ENCODE results near the gene CBFA2T3.

The CBFA2T3 gene

GRCh38 chr16:88880226-88881006 is 96.6 kb downstream of the CBFA2T3 start:
- no peak for DNase-seq (ENCODE audit: low read depth in 2 of 3, low spot score in 2 of 3)

DNA sequence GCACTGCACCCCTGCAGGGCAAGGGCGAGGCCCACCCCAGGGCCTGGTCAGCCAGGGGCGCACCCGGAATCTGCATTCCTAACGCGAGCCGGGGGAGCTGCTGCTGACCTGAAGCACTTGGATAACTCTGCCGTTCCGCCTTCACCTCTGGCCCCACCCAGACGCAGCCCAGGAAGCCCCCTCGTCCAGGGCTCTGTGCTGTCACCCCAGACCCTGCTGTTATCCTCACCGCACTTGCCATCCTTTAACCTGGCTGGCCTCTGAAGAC is 97.3 kb downstream of the CBFA2T3 start:
- no peak for DNase-seq (ENCODE audit: low read depth in 2 of 3, low spot score in 2 of 3)

- DNase-seq (ENCODE audit: low read depth in 2 of 3, low spot score in 2 of 3): no peak
These were observed 97.8 kb downstream of the CBFA2T3 start for GRCh38 chr16:88878967-88879787.

DNA sequence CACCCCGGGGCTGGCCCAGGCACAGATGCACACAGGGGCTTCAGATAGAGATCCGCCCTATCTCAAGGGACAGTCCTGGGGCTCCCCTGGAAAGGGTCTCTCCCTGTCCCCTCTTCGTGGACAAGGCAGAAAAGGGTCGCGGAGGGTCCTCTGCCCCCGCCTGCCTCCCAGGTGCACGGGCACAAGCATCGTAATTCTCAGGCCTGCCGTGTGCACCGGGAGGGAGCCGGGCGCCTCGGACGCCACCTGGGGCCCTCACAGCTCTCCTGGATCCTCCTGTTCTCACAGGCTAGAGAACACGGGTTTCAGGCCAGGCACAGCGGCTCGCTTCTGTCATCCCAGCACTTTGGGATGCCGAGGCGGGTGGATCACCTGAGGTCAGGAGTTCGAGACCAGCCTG is 98.7 kb downstream of the CBFA2T3 start:
- DNase-seq (ENCODE audit: low read depth in 2 of 3, low spot score in 2 of 3): no peak

DNA sequence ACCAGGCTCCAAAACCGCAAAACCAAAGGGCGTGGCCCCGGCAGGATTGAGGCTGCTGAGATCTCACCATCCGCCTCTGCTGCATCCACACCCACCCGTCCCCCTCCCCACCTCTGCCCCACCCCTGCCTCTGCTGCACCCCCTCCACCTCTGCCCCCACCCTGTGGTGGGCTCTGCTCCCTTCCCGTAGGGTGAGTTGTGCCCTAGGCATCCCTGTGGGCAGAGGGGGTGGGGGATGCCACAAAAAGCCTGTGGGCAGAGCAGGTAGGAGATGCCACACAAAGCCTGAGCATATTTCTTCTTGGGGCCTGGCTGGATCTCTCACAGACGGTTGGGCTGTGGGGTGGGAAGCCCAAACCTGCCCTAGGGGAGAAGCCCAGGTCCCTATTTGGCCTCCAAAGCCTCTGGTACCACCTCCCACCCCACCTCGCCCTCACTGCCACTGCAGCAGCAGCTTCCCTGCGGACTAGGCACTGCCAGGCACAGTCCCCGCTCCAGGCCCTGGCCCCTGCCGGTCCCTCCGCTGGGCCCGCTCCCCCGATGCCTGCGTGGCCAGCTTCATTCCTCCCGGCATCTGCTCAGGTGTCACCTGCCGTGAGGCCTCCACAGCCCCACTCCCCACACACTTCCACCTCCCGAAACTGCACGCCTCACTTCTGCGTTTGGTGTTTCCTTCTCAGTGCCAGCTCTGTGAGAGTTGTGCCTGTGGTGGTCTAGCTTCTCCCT is 99.3 kb downstream of the CBFA2T3 start:
- DNase-seq (ENCODE audit: low read depth in 2 of 3, low spot score in 2 of 3): no peak

DNA sequence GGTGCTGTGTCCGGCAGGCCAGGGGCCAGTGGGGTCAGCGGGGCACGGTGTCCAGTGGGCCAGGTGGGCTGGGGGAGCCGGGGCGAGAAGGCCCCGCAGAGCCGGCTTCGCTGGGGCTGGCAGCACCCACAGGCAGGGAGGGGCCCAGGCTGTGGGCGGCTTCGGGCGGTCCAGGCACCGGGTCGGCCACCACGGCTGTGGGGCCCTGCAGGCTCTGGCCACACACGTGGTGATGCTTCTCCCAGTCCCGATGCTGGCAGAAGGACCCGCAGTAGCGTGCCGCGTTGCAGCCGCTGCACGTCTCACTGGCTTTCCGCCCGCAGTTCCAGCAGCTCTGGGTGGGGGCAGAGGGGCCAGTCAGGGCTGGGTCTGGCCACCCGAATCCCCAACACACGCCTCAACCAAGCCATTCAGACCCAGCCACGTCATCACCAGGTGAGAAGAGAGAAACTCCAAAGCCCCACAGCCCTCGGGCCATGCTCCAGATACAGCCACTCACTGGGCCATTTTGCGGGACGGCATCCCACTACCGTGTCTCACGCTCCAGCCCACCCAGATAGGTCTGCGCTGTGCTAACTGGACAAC is 100.0 kb downstream of the CBFA2T3 start:
- DNase-seq (ENCODE audit: low read depth in 2 of 3, low spot score in 2 of 3): no peak

DNA sequence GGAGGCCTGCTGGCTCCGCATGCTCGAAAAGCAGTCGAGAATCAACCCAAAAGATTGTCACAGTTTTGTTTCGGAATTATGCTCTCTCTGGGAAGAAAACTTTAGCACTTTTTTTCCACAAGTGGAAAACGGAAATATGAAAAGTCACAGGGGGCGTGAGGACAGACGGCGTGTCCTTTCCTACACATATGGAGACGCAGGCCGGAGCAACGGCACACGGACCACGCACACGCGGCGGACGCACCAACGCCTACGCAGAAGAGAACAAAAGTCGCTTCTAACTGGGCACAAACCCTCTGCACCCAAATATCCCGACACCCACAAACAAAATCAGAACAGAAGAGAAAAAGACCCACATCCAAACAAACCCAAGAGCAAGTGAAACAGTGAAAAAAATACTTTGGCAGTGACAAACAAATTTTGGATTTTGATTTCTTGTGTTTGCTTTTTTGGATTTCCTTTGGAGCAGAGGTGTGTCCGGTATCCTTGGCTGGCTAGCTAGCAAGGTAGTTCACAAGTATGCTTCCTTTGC is 101.2 kb downstream of the CBFA2T3 start:
- DNase-seq (ENCODE audit: low read depth in 2 of 3, low spot score in 2 of 3): no peak

- DNase-seq (ENCODE audit: low read depth in 2 of 3, low spot score in 2 of 3): no peak
These were observed 101.9 kb downstream of the CBFA2T3 start for GRCh38 chr16:88874938-88875599.

DNA sequence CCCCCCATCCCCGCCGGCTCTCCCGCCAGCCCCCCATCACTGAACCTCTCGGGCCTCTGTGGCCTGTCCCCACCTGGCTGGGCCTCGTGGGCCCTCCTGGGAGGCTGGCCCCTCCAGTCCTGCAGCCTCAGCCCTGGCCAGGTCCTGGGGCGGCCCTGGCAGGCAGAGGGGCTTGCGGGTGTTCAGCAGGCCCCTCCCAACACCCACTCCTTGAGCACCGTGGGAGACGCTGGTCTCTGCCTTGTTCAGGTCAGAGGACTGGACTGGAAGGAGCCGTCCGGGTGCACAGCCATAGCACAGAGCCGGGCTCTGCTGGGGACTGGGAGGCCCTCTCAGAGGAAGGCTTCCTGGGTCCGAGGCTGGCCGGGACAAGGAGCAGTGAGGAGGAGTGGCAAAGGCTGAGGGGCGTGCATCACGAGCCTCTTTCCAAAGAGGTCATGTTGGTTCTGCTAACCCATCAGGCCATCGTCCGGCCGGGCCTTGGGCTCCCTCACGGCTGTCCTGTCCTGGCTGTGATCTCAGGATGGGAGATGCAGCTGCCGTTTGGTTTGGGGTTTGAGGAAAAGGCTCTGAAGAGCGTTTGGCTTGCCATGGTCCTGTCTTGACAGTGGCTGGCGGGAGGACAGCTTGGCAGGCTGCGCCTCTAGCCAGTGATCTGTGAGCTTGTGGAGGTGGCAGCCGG is 104.2 kb downstream of the CBFA2T3 start:
- DNase-seq (ENCODE audit: low read depth in 2 of 3, low spot score in 2 of 3): no peak

DNA sequence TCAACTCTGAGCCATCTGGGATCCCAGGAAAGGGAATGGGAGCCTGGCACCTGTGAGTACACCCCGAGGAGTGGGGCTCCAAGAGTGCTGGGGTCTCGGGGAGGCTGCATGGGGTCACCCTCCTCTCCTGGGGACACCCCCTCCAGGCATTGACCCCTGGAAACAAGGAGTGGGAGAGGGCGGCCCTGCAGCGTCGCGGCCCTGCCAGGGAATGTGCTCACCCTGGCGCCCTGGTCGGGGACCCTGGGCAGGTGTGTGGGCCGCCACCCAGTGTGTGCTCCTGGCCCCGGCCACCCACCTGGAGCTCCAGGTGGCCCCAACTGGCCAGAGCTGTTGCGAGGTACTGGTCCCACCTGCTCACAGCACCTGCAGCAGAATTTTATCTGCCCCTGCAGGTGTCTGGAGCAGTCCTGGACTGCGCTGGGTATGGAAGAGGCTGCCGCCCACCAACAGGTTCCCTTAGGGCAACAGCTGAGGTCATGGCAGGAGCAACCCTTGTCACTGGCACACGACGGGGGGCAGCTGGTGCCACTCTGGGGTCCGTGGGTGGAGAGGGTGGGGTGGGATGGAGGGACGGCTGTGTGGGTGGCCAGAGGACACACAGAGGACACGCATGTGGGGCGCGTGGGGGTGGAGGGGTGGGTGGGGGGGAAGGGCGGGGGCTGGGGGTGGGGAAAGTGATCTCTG is 105.1 kb downstream of the CBFA2T3 start:
- no peak for DNase-seq (ENCODE audit: low read depth in 2 of 3, low spot score in 2 of 3)

DNA sequence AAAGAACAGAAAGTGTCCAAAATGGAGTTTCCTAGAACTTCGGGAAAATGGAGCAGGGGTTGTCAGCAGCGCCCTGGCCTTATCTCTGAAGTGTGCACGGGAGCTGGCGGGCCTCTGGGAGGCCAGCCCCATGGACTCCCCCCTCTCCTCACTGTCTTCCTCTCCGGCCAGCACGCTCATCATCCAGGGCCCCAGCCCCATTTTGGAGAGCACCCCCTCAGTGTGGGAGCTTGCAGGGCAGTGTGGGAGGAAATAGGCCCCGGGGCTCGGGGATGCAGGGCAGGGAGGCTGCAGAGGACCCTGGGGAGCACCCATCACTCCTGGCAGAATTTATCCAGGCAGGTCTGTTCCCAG is 105.7 kb downstream of the CBFA2T3 start:
- DNase-seq (ENCODE audit: low read depth in 2 of 3, low spot score in 2 of 3): no peak

DNA sequence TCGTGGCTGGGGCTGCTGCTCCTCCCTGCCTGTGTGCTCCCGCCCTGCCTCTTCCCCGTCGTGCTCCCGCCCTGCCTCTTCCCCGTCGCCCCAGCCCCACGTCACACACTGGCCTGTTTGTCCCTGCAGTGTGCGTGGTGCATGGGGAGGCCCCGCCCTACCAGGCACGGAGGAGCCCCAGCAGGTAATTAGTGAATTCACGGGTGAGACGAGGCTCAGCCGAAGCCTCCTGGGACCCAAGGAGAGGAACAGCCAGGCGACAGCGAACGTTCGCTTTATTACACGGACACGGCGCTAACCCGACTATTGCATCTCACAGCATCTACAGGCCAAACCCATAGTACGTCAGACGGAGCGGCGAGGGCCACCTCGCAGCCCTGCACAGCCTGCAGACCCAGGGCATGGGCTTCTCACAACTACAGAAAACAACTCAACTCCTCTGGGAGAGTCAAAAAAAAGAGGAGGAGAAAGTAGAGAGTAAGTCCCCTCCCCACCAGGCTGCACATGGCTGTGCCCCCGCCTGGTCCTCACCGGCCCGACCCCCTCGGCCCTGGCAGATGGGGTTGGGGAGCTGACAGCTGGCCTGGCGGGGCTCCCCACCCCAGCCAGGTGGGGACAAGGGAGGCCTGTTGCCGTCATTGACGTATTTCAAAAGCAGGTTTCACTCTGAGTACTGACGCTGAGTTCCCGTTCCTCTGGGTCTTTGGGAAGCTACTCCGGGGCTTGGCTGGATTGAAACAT is 106.2 kb downstream of the CBFA2T3 start:
- DNase-seq (ENCODE audit: low read depth in 2 of 3, low spot score in 2 of 3): no peak

DNA sequence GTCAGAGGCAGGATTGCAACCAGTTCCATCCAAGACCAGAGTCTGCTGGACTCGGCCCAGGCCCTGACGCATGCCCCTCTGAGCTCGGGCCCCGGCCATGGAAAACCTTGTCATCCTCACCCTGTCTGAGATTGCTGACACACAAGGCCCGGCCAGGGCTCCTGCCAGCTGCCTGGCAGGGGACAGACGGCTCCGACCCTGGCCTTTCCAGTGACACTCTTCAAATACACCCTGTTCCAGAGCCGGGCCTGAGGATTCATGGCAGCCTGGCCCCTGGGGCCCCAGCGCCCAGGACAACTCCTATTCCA is 107.4 kb downstream of the CBFA2T3 start:
- no peak for DNase-seq (ENCODE audit: low read depth in 2 of 3, low spot score in 2 of 3)

DNA sequence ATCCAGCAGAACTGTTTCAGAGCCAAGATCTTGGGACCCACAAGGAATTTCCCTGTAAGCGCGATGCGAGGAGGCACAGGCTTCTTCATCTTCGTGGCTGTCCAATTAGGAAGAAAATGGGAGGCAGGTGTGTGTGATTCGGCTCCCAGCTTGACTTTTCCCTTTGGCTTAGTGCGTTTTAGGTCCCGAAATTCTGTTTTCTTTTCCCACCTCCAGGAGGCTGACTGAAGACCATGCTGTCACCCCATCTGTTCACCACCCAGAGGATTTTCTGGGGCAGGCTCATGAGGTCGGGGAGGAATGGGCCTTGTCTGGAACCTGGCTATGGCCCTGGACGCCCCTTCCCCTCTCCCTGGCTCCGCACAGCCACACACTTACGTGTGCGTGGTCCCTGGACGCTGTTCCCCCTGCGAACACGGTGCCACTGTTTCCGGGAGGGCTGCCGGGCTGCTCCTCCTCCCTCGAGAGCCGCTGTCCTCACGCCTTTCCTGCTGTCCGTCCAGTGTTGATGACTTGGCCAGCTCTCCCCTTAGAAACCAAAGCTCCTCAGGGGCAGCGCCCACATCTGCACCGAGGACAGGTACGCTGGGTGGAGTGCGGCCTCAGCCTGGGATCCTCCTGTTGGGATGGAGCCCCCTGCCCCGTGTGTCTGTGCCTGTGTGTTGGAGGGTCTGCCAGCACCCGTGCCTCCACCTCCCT is 107.9 kb downstream of the CBFA2T3 start:
- no peak for DNase-seq (ENCODE audit: low read depth in 2 of 3, low spot score in 2 of 3)

DNA sequence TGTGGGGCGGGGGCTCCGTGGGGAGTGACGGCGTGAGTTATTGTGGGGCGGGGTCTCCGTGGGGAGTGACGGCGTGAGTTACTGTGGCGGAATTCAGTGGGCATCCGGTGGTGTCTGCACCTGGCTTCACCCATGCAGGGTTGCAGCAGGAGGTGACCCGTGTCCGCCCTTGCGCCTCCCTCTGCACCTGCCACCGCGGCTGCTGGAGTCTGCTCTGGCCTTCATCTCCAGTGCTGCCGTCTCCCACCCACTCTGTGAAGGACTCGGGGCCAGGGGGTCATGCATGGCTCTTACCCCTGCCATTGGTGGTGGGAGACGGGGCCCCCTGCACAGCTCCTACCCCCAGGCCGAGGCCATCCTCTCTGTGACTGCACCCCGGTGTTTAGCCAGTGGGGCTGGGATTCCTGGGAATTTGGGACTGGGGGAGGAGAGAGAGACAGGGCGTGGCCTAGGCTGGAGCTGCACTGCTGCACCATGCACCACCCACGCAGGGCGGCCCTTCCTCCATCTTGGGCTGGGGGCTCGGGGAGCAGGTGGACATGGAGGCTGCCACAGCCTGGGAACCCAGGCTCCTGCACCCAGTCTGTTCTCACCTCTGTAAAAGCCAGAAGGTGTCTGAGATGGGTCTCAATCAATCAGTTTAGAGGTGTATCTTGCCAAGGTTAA is 109.3 kb downstream of the CBFA2T3 start:
- no peak for DNase-seq (ENCODE audit: low read depth in 2 of 3, low spot score in 2 of 3)

GRCh38 chr16:88866151-88866920 is 110.7 kb downstream of the CBFA2T3 start, which contains the start of gene PABPN1L:
TSS of gene PABPN1L (minus strand) at chr16:88866660. CDS start at chr16:88866606, 54 bp downstream.
- DNase-seq (ENCODE audit: low read depth in 2 of 3, low spot score in 2 of 3): no peak

DNA sequence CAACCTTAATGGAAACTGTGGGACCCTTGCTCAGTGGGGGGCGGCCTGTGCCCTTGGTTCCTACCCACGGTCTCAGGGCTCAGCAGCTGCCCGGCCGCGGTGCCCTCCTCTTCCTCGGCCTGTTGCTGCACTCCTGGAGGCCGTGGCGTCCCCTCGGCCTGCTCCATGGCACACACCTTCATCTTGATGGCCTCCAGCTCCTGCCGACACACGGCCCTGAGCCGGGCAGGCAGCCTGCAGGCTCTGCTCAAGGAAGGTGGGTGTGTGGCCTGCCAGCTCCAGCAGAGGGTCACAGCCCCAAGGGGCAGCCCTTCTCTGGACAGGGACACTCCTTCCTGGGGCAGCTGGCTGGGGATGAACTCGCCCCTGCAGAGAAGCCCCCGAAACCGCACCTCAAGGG is 111.3 kb downstream of the CBFA2T3 start:
- DNase-seq (ENCODE audit: low read depth in 2 of 3, low spot score in 2 of 3): no peak
